ENCODE data around the gene TDG. TPM values are rescaled to one million over a fixed set of nuclear protein-coding genes. Genes with fewer than 3 reads are reported as not detected.

The TDG gene
- total and polyA plus RNA-seq, 2 donors (not counting 3 experiments of a cell fraction or from before 2014, with no cell fraction given): 17.6 to 36.8 TPM

DNA sequence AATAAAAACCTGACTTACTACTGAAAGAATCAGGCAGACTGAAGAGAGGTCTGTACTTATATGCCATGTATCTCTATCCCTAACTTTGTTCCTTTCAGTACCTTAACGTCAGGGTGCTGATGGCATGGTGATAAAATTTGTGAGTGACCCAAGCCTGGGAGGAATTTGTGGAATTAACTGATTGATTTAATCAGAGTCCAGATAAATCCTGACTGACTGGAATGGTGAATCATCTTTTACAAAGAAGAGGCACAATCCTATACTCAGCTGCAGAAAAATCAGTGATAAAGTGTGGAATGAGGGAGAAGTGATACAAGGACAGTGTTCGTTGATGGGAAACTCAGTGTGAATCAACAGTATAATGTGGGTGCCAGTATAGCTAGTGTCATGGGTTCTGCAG, 3.7 kb downstream of the TDG start:
- Histone ChIP-seq H3K9me3 (replicated peaks; ENCODE audit: control insufficient read depth, insufficient read depth, low read length) (no peaks in the 10 kb centered on the region), H3K79me2 (ENCODE audit: control insufficient read depth, insufficient read depth, low read length) (peaks cover 92% of the 10 kb centered on the region), H3K9me1 (replicated peaks; ENCODE audit: control insufficient read depth, extremely low read depth, insufficient read depth, low read length) (no peaks in the 10 kb centered on the region), H3K9ac (replicated peaks; ENCODE audit: extremely low read depth, insufficient read depth, low read length) (no peak overlapping the region), H3K36me3 (ENCODE audit: control insufficient read depth in 2 of 2, extremely low read depth in 1 of 2, insufficient read depth in 2 of 2, low read length in 2 of 2) (no peaks in the 10 kb centered on the region), H2AFZ (ENCODE audit: low read depth, low read length) (no peak overlapping the region), H3K4me3 (replicated peaks in 1 of 3; ENCODE audit: insufficient read depth in 1 of 3, low read depth in 1 of 3, low read length in 3 of 3) (no peak overlapping the region), H3K4me1 (ENCODE audit: control insufficient read depth, extremely low read depth, insufficient read depth, low read length) (peaks cover 7% of the 10 kb centered on the region), H4K20me1 (replicated peaks; ENCODE audit: control insufficient read depth, extremely low read depth, insufficient read depth, low read length) (no peaks in the 10 kb centered on the region), H3K4me2 (ENCODE audit: insufficient read depth, low read length) (no peak overlapping the region), H3K27ac (ENCODE audit: insufficient read depth, low read depth, low read length) (no peak overlapping the region), H3K27me3 (ENCODE audit: control insufficient read depth in 2 of 2, insufficient read depth in 2 of 2, low read length in 2 of 2) (no peaks in the 10 kb centered on the region)
- TF ChIP-seq GATA2 (IDR thresholded peaks at IDR 0.05; ENCODE audit: insufficient read depth, insufficient read length, low read depth, low read length): no peak
- no peak for TF ChIP-seq POLR2AphosphoS5 (IDR thresholded peaks at IDR 0.05; ENCODE audit: insufficient read depth, low read depth, low read length)
- TF ChIP-seq FOS (IDR thresholded peaks at IDR 0.05; ENCODE audit: borderline replicate concordance, insufficient read depth, low read length): no peak
- no peak for TF ChIP-seq MYC (IDR thresholded peaks at IDR 0.05; ENCODE audit: low read depth, low read length)
- TF ChIP-seq, protein P1, sequence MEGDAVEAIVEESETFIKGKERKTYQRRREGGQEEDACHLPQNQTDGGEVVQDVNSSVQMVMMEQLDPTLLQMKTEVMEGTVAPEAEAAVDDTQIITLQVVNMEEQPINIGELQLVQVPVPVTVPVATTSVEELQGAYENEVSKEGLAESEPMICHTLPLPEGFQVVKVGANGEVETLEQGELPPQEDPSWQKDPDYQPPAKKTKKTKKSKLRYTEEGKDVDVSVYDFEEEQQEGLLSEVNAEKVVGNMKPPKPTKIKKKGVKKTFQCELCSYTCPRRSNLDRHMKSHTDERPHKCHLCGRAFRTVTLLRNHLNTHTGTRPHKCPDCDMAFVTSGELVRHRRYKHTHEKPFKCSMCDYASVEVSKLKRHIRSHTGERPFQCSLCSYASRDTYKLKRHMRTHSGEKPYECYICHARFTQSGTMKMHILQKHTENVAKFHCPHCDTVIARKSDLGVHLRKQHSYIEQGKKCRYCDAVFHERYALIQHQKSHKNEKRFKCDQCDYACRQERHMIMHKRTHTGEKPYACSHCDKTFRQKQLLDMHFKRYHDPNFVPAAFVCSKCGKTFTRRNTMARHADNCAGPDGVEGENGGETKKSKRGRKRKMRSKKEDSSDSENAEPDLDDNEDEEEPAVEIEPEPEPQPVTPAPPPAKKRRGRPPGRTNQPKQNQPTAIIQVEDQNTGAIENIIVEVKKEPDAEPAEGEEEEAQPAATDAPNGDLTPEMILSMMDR (IDR thresholded peaks at IDR 0.05; ENCODE audit: extremely low read depth in 1 of 2, insufficient read depth in 1 of 2, low read depth in 1 of 2, low read length in 2 of 2): no peak
- TF ChIP-seq, protein P2, sequence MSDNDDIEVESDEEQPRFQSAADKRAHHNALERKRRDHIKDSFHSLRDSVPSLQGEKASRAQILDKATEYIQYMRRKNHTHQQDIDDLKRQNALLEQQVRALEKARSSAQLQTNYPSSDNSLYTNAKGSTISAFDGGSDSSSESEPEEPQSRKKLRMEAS (IDR thresholded peaks at IDR 0.05; ENCODE audit: insufficient read depth, insufficient read length): no peak
- no peak for TF ChIP-seq EZH2 (IDR thresholded peaks at IDR 0.05; ENCODE audit: borderline replicate concordance, low read depth, low read length, severe bottlenecking)
- no peak for TF ChIP-seq POLR2A (IDR thresholded peaks at IDR 0.05; ENCODE audit: low read depth, low read length)
- DNase-seq (ENCODE audit: low read depth, low spot score) (no peak), FAIRE-seq (no peak)
- POLR2A ChIA-PET: no interaction called here
- BruUV-seq (replicated peaks): no TSS peak
- dilution Hi-C loops (cut with MboI; ENCODE audit: extremely low pct_ligation_motif_present, low sequenced_read_pairs) (no loop called here), intact Hi-C loops (cut with micrococcal nuclease) (no loop called here)
- CTCF ChIA-PET: no interaction called here

Measured in endothelial cell of umbilical vein (primary cell).